ENCODE measurements around the gene MAN1C1. TPM values are rescaled to one million over a fixed set of nuclear protein-coding genes. Genes with fewer than 3 reads are reported as not detected.

The MAN1C1 gene
- total and polyA plus RNA-seq, 9 of the 15 experiments (the other 6 are each of a cell fraction or from before 2014, with no cell fraction given) = 0.04 to 0.44 (median 0.10) TPM; not detected in 3

DNA sequence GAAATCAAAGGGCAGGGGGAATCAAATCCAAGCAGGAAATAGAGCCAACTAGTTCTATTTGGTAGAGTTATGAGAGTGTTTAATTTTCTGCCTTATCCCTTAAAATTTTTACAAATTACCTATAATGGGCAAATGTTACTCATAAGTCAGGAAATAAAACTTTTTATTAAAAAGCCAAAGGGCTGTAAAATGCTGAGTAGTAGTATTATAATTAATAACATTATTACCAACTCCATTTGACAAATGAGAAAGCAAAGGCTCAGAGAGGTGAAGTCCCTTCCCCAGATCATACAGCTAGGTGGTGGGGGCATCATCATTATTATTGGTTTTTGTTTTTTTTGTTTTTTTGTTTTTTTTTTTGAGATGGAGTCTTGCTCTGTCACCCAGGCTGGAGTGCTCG lies 186.8 kb downstream of the MAN1C1 start:
- in situ Hi-C loops (cut with MboI) (no loop called here), intact Hi-C loops (cut with micrococcal nuclease) (no loop called here)
- no peak overlapping the region for H3K4me2 ChIP-seq (ENCODE audit: insufficient read depth, low read length)
- no peaks in the 10 kb centered on the region for H3K9me1 ChIP-seq (ENCODE audit: control insufficient read depth, insufficient read depth, low read length)
- BruUV-seq (replicated peaks) = no TSS peak
- peaks cover 17 to 29% of the 10 kb centered on the region in 2 experiments; a peak in 4 of 5 replicates for H3K4me1 ChIP-seq (replicated peaks in 1 of 2; ENCODE audit: control insufficient read depth in 2 of 2, insufficient read depth in 2 of 2, low read length in 2 of 2)
- no peak for DNase-seq (ENCODE audit: extremely low read depth in 1 of 4, low spot score in 3 of 4)
- H3K27ac ChIP-seq (ENCODE audit: extremely low read depth, low read depth, low read length) = no peak overlapping the region
- H4K20me1 ChIP-seq (replicated peaks; ENCODE audit: control insufficient read depth, insufficient read depth, low read length) = no peaks in the 10 kb centered on the region
- no peak for ATAC-seq
- no peak overlapping the region for H2AFZ ChIP-seq (ENCODE audit: low read depth, low read length)
- H3K9ac ChIP-seq (ENCODE audit: insufficient read depth in 1 of 2, low read depth in 2 of 2, low read length in 2 of 2) = no peak overlapping the region
- ChIA-PET CTCF (ENCODE audit: low intra/inter-chr PET ratio) (no interaction called here), POLR2A (interaction anchor here (0.8 to 1.3 kb wide), 5 partner anchors 18 to 1052 kb away, joined by 3 to 5 read pairs (median 3); no protein-coding TSS in a partner anchor)
- H3K4me3 ChIP-seq = no peak overlapping the region
- WGBS (ENCODE audit: insufficient coverage, low coverage, missing lambda C conversion rate) = 25% methylated on average over 1 of the region's 1 CpG
- TF ChIP-seq HNRNPLL (IDR thresholded peaks at IDR 0.05; ENCODE audit: low read depth, low read length, poor library complexity, severe bottlenecking) = no peak
- TF ChIP-seq NRF1 (conservative IDR thresholded peaks at IDR 0.05 in 1 of 2, IDR thresholded peaks at IDR 0.05 in 1 of 2) = no peak; a peak in 1 of 4 replicates
- TF ChIP-seq, protein P1, sequence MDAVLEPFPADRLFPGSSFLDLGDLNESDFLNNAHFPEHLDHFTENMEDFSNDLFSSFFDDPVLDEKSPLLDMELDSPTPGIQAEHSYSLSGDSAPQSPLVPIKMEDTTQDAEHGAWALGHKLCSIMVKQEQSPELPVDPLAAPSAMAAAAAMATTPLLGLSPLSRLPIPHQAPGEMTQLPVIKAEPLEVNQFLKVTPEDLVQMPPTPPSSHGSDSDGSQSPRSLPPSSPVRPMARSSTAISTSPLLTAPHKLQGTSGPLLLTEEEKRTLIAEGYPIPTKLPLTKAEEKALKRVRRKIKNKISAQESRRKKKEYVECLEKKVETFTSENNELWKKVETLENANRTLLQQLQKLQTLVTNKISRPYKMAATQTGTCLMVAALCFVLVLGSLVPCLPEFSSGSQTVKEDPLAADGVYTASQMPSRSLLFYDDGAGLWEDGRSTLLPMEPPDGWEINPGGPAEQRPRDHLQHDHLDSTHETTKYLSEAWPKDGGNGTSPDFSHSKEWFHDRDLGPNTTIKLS (IDR thresholded peaks at IDR 0.05; ENCODE audit: borderline replicate concordance, low read depth) = no peak
- peak; percentile 87 for TF ChIP-seq ZNF316 (IDR thresholded peaks at IDR 0.05)
- TF ChIP-seq SRSF7 (optimal IDR thresholded peaks at IDR 0.05; ENCODE audit: low read depth, low read length) = no peak
- peak; percentile 39 for TF ChIP-seq MAFF (IDR thresholded peaks at IDR 0.05; ENCODE audit: low read length)
- TF ChIP-seq MAFG (tag; conservative IDR thresholded peaks at IDR 0.05) = peak; percentile 67
- no peaks in the 10 kb centered on the region for H3K79me2 ChIP-seq (ENCODE audit: control insufficient read depth, insufficient read depth, low read length)
- H3K27me3 ChIP-seq (ENCODE audit: control insufficient read depth in 2 of 2, insufficient read depth in 2 of 2, low read length in 2 of 2) = no peaks in the 10 kb centered on the region
- H3K9me3 ChIP-seq (replicated peaks; ENCODE audit: control insufficient read depth, insufficient read depth, low read depth, low read length) = no peaks in the 10 kb centered on the region
- no peak for FAIRE-seq
- no peaks in the 10 kb centered on the region for H3K36me3 ChIP-seq (ENCODE audit: control insufficient read depth, insufficient read depth, low read length)
